Heart left ventricle (tissue), 16 donors: ENCODE results near the gene RGS16. TPM values are rescaled to one million over a fixed set of nuclear protein-coding genes. Genes with fewer than 3 reads are reported as not detected.
A peak's percentile ranks its signal among the peaks of the same experiment; 100 is the strongest.
"Not testable (repeated sequence)": the region's sequence is repeated elsewhere in the genome, so short reads cannot be mapped to it uniquely, and the experiment has no call there.

Experiments used
- ATAC-seq, 4 donors: fragments of 200-7000 bp; cut with Tn5 transposase; one replicate each; pipeline ENCODE4 v1.9.1; 2020 to 2022; ENCODE audit warnings: moderate library complexity in 4 of 4, mild to moderate bottlenecking in 3 of 4, moderate number of reproducible peaks in 1 of 4
- DNase-seq, 5 donors: peaks; one replicate each; pipeline ENCODE4 v3.0.0-alpha.2; 2020
- H3K27ac ChIP-seq, 12 donors: fragments of 200-600 bp; sonication (generic) in 4 of 12; one replicate each; pipeline versions ENCODE4 v1.5.0 to v1.8.0; 2016 to 2022; ENCODE audit warnings: mild to moderate bottlenecking in 2 of 12
- H3K27me3 ChIP-seq, 9 donors: fragments of 200-600 bp; sonication (generic) in 2 of 9; one replicate each; pipeline versions ENCODE4 v1.5.1 to v1.8.0; 2016 to 2022; ENCODE audit warnings: mild to moderate bottlenecking in 3 of 9
- H3K36me3 ChIP-seq, 9 donors: fragments of 200-600 bp; sonication (generic) in 2 of 9; one replicate each; pipeline versions ENCODE4 v1.5.0 to v1.8.0; 2018 to 2022; ENCODE audit warnings: mild to moderate bottlenecking in 2 of 9
- H3K4me1 ChIP-seq, 12 donors: fragments of 200-600 bp; sonication (generic) in 4 of 12; one replicate each; pipeline versions ENCODE4 v1.5.0 to v1.8.0; 2016 to 2022; ENCODE audit warnings: mild to moderate bottlenecking in 3 of 12
- H3K4me3 ChIP-seq, 12 donors: fragments of 200-600 bp; sonication (generic) in 4 of 12; one replicate each; pipeline versions ENCODE4 v1.5.0 to v1.8.0; 2017 to 2022; ENCODE audit warnings: mild to moderate bottlenecking in 9 of 12, moderate library complexity in 4 of 12
- H3K9me3 ChIP-seq, 12 donors: fragments of 200-600 bp; sonication (generic) in 4 of 12; one replicate each; pipeline versions ENCODE4 v1.5.0 to v1.8.0; 2016 to 2022; ENCODE audit warnings: mild to moderate bottlenecking in 1 of 12
- POLR2A ChIP-seq, 2 donors: fragments of 450-650 bp; IDR thresholded peaks; one replicate each; pipeline ENCODE4 v1.6.1; 2017; ENCODE audit warnings: antibody characterized with exemption in 2 of 2, mild to moderate bottlenecking in 2 of 2, moderate library complexity in 2 of 2
- WGBS, 4 donors: extraction: QIAGEN DNeasy Blood & Tissue Kit in 2 of 4; methylation state at CpG; one replicate each; pipeline versions ENCODE4 v1.1.5 to v1.1.7; 2013 to 2018; 5-methylcytosine and 5-hydroxymethylcytosine counted together
- intact Hi-C, 10 donors: fragments of 100-400 bp; cut with DNase I; formaldehyde crosslinking; loops; one replicate each; pipeline versions ENCODE4 v1.11.1 to v1.14.2; 2022
- polyA plus RNA-seq, 2 donors: library from polyadenylated mRNA; stranded (reverse); fragments of 200-250 nt; gene quantifications; one replicate each; pipeline ENCODE4 v1.2.3, GENCODE V29; 2013
- total RNA-seq, 9 donors: library from RNA; depleted of rRNA in 2 of 9; stranded (reverse); fragments of >200 nt in 2 of 9; fragmentation: NEBNext Ultra II Directional in 3 of 9; extraction: Animal tissue kit (Norgen Biotek cat#: 25700) in 3 of 9; gene quantifications; one replicate each; pipeline versions ENCODE4 v1.1.0 to v1.2.4, GENCODE V29; 2016 to 2023
- TF ChIP-seq, protein P1 (sequence below), 12 donors: fragments of 200-600 bp; sonication (generic) in 4 of 12; IDR thresholded peaks; one replicate each; pipeline versions ENCODE4 v1.5.0 to v1.8.0; 2018 to 2022; ENCODE audit warnings: antibody characterized with exemption in 12 of 12, mild to moderate bottlenecking in 5 of 12
- donor health status: ischemic (EF 13 %, LVEDD 7.1; RV severe dilation, severe dysfunction).
- donor health status: healthy with polysubstance abuse.
- donor health status: DM: no; HTN: yes; CAD: no.
- donor health status: DM: no; HTN: no; CAD: no.
- donor health status: ischemic (EF 25% LVEDD 6.9; RV normal size, moderate dysfunction).
- donor health status: ischemic (EF 25% LVEDD 5.7; RV mildly dilated, moderate dysfunction).
- donor health status: healthy.
- donor health status: DM: yes; HTN: yes; CAD: no.
- donor health status: ischemic (EF 35%, LVEDD 5.7; RV mildly dilated, moderate dysfunction).
- donor health status: nonischemic (EF 11% LVEDD 7.7; RV severe dilation, severe dysfunction).
- donor health status: DM: yes; HTN: yes; CAD: no.
- donor health status: PGD.
- donor health status: ischemic (EF 29% LVEDD 5.4; RV normal size, mild dysfunction).
- donor health status: nonischemic (EF 23%, LVEDD 6.1; RV moderate dilation, normal function).

RGS16 gene
- total and polyA plus RNA-seq, 11 donors = 0.75 to 9.3 (median 2.1) TPM

DNA sequence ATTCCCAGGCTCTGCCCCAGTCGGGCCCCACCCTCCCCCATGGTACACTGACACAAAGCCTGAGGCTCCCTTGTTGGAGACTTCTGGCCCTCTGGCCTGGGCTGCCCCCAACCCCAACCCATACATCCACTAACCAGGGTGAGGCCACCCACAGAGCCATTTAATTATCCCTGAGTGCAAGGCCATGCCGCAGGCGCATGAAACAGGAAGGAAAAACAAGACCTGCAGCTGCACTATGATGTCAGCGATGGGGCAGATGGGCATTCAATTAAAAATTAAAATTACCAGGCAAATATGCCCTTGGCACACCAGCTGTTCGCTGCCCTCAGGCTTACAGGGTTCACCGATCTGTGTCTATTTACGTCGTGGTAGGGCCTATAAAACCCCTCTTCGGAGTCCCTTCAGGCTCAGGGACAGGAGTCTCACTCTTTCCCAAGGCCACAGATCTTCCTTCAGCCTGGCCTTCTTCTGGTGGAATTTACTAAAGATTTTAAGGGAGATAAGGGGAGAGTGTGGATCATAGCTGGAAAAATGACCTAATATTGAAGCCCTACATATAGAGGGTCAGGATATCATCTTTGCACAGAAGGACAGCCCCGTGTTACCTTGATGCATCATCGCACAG, 29.6 kb upstream of the RGS16 start:
- Histone ChIP-seq H3K27ac (no peak overlapping the region), H3K9me3 (no peaks in the 10 kb centered on the region), H3K27me3 (no peaks in the 10 kb centered on the region), H3K4me3 (no peak overlapping the region), H3K4me1 (peaks cover 0 to 25% (median 9%) of the 10 kb centered on the region in 12 donors), H3K36me3 (no peaks in the 10 kb centered on the region)
- no peak for DNase-seq
- TF ChIP-seq, protein P1, sequence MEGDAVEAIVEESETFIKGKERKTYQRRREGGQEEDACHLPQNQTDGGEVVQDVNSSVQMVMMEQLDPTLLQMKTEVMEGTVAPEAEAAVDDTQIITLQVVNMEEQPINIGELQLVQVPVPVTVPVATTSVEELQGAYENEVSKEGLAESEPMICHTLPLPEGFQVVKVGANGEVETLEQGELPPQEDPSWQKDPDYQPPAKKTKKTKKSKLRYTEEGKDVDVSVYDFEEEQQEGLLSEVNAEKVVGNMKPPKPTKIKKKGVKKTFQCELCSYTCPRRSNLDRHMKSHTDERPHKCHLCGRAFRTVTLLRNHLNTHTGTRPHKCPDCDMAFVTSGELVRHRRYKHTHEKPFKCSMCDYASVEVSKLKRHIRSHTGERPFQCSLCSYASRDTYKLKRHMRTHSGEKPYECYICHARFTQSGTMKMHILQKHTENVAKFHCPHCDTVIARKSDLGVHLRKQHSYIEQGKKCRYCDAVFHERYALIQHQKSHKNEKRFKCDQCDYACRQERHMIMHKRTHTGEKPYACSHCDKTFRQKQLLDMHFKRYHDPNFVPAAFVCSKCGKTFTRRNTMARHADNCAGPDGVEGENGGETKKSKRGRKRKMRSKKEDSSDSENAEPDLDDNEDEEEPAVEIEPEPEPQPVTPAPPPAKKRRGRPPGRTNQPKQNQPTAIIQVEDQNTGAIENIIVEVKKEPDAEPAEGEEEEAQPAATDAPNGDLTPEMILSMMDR (IDR thresholded peaks at IDR 0.05) = no peak
- TF ChIP-seq POLR2A (IDR thresholded peaks at IDR 0.05) = no peak
- 59 to 82% (median 70%) methylated on average over 11 of the region's 11 CpGs for WGBS, 4 donors
- intact Hi-C loops = no loop called here
- peak in 1 of 4 donors; percentile 32 for ATAC-seq

DNA sequence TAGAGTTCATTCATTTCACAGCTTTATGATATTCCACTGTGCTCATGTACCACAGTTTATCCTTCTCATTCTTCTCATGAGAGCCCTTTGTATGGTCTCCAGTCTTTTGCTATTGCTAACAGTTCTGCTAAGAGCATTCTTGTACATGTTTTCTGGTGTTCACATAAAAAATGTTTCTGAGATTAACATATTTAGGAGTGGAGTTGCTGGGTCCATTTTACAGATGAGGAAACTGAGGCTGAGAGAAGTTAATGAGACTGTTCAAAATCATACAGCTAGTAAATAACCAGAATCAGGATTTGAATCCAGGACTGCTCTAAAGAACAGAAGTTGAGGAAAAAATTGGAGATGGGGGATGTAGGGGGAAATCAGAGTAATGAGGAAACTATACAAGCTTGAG, 28.8 kb upstream of the RGS16 start:
- no peaks in the 10 kb centered on the region for H3K27me3 ChIP-seq
- no peaks in the 10 kb centered on the region for H3K9me3 ChIP-seq
- intact Hi-C loops = no loop called here
- ATAC-seq (no peak), DNase-seq (no peak)
- peaks cover 0 to 25% (median 9%) of the 10 kb centered on the region in 12 donors for H3K4me1 ChIP-seq
- H3K36me3 ChIP-seq = no peaks in the 10 kb centered on the region
- H3K4me3 ChIP-seq = no peak overlapping the region
- no peak for TF ChIP-seq POLR2A (IDR thresholded peaks at IDR 0.05)
- TF ChIP-seq, protein P1 (IDR thresholded peaks at IDR 0.05) = no peak
- H3K27ac ChIP-seq = no peak overlapping the region

DNA sequence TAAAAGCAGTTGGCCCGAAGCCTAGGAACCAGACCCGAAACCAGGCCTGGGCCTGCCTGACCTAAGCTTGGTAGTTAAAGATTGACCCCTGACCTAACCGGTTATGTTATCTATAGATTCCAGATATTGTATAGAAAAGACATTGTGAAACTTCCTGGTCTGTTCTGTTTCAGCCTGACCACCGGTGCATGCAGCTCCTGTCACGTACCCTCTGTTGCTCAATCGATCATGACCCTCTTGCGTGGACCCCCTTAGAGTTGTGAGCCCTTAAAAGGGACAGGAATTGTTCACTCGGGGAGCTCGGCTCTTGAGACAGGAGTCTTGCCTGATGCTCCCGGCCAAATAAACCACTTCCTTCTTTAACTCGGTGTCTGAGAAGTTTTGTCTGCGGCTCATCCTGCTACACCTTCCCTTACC, 28.3 kb upstream of the RGS16 start:
- H3K36me3 ChIP-seq, H3K9me3 ChIP-seq, H3K27me3 ChIP-seq, intact Hi-C loops, DNase-seq, H3K4me3 ChIP-seq, H3K27ac ChIP-seq, ATAC-seq: not testable (repeated sequence)
- 65 to 71% (median 66%) methylated on average over 12 of the region's 12 CpGs for WGBS, 4 donors
- H3K4me1 ChIP-seq = peaks cover 0 to 25% (median 9%) of the 10 kb centered on the region in 12 donors

DNA sequence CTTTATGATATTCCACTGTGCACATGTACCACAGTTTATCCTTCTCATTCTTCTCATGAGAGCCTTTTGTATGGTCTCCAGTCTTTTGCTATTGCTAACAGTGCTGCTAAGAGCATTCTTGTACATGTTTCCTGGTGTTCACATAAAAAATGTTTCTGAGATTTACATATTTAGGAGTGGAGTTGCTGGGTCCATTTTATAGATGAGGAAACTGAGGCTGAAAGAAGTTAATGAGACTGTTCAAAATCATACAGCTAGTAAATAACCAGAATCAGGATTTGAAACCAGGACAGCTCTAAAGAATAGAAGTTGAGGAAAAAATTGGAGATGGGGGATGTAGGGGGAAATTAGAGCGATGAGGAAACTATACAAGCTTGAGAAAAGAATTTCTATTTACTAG, 27.8 kb upstream of the RGS16 start:
- H3K27ac ChIP-seq = no peak overlapping the region
- H3K36me3 ChIP-seq = no peaks in the 10 kb centered on the region
- intact Hi-C loops = no loop called here
- H3K4me1 ChIP-seq = peaks cover 0 to 25% (median 9%) of the 10 kb centered on the region in 12 donors
- ATAC-seq (no peak), DNase-seq (no peak)
- H3K9me3 ChIP-seq = no peaks in the 10 kb centered on the region
- 54 to 86% (median 65%) methylated on average over 1 of the region's 1 CpG for WGBS, 4 donors
- no peak overlapping the region for H3K4me3 ChIP-seq
- H3K27me3 ChIP-seq = no peaks in the 10 kb centered on the region
- TF ChIP-seq POLR2A (IDR thresholded peaks at IDR 0.05) = no peak
- TF ChIP-seq, protein P1 (IDR thresholded peaks at IDR 0.05) = no peak
